CD4-positive, alpha-beta T cell treated with Interleukin-10 for 1 hour (primary cell): ENCODE results near the gene SYPL1.

Source experiments
- DNase-seq: peaks from one replicate; pipeline ENCODE4 v3.0.0-alpha.2; 2020

The SYPL1 gene

DNA sequence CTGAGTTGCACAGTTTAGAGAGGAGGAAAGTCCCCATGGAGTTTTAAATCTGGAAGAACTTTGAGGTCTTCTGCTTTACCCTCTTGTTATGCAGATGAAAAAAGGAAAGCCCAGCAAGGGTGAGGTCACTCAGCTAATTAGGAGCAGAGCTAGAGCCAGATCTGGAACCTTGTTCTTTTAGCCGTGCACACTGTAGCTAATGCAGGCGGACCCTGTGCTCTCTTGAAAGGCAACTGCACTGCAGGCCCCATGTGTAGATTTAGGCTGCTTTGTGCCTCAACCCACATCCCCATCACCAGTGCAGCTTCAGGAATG, 63.4 kb downstream of the SYPL1 start:
- no peak for DNase-seq

DNA sequence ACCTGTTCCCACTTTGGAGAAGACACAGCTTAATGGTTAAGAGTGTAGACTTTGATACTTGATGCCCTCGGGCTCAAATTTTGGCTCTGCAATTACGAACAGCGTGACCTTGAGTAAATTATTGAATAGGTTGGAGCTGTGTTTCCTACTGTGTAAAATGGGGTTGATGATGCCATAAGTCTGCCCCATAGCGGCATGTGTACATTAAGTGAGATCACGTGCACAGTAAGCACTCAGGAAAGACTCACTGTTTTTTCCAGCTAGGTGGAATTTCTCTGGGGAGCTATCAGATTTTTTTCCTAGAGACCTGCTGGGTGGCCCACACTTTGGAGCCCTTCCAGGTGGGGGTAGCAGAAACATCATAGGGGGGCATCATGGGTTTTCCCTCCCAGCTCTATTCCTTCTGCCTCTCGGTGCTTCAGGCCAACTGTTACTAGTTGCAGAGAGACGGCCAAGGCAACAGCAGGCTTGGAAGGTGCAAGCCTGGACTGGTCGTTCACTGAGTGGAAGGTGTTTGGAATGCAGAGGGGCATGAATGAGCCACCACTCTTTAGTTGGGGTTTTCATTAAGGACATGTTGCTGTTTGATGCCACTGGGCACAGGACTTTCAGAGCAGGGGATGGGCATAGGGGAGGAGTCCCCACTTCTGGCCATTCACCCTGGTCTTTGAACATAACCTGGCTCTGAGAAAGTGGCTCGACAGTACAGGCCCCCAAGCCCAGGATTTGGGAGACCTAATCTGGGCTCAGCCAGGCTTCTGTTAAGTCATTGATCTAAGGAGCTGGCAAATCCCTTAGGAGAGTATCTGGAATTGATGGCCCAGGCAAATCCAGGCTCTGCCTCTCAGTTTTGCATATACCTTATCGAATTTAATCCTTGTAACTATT, 64.0 kb downstream of the SYPL1 start:
- DNase-seq, result no peak

DNA sequence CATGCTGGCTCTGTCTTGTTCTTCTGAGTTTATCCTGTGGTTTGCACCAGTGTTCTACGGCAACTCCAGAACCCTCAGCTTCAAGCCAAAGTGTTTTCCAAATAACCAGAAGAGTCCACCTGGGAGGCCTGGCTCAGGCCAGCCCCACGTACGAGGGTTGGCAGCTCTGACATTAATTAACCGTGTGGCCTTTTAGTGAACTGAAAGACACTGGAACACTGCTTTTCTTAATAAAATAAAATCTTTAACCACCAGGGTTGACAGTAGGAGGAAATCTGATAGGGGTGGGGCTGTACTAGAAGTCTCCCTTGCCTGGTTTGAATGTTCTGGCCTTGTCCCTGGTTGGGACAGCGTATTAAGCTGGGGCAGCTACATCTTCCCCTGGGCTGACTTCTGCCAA, 64.9 kb downstream of the SYPL1 start:
- DNase-seq, result no peak

DNA sequence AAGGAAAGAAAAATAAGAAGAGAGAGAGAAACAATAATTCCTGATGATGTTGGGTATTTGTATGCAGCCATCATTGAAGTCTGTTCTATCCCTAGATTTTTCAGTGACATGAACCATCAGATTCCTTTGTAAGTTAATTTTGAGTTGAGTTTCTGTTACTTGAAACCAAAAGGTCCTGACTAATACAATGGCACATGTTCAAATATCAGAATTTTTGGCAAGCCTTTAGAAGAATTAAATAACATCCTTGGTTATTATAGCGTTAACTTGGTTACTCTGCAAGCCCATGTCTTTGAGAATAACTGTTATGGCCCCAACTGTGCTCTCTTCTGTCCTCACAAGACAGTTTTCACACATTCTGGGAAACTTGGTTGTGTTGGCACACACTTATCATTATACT, 66.5 kb downstream of the SYPL1 start:
- no peak for DNase-seq

DNA sequence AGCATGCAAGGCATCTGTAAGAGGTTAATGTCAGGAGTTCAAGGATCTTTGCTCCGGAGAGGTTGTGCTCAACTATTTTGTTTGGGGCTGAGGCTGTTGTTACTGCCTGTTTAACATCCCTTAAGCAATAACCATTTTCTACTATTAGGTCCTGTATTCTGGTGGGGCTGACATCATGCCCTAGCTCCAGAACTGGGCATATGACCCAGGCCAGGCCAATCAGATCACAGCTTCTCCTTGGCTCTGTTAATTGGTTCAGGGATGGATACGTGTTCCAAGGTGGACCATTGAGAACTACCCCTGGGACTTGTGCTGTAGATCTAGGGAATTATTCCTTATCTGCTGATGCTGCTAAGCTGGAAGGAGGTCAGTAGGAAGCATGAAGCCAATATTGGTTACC, 67.0 kb downstream of the SYPL1 start:
- DNase-seq, result no peak

DNA sequence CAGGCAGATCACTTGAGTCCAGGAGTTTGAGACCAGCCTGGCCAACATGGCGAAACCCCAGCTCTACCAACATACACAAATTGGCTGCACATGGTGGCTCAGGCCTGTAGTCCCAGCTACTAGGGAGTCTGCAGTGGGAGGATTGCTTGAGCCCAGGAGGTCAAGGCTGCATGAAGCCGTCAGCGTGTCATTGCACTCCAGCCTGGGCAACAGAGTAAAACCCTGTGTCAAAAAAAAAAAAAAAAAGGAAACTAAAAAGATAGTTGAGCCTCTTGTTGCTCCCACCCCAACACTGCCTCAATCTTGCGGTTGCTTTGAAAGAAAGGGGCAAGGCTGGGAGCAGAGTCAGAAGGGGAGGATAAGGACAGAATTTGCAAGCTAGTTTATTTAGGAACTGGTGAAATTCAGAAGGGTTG, 69.9 kb downstream of the SYPL1 start:
- DNase-seq, result no peak

DNA sequence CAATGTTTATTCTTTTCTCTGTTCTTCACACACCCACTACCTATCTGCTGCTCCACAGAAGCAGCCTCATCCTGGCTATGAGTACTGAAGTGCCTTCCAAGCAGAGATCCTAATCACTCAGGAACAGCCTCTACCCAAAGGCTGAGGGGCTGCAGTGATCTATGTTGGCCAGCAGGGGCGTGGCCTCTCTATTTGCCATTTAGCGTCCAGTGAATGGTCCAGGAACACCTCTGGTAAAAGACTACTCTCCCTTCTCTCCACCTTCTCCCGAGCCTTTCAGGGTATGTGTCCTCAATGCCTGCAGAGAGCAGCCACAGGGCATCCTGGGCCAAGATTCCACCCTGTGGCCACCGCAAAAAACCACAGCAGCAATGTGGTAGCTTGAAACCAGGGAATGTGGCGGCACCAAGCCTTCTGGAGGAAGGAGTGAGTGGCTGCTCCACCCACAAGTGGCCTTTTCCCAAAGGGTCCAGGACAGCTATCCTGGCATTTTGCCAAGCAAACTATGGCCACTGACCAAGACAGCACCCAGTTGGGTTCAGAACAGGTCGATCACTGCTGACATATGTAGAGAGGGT, 70.9 kb downstream of the SYPL1 start:
- peak; percentile 40 for DNase-seq
